ENCODE results near the gene SAMD4A.

The SAMD4A gene

DNA sequence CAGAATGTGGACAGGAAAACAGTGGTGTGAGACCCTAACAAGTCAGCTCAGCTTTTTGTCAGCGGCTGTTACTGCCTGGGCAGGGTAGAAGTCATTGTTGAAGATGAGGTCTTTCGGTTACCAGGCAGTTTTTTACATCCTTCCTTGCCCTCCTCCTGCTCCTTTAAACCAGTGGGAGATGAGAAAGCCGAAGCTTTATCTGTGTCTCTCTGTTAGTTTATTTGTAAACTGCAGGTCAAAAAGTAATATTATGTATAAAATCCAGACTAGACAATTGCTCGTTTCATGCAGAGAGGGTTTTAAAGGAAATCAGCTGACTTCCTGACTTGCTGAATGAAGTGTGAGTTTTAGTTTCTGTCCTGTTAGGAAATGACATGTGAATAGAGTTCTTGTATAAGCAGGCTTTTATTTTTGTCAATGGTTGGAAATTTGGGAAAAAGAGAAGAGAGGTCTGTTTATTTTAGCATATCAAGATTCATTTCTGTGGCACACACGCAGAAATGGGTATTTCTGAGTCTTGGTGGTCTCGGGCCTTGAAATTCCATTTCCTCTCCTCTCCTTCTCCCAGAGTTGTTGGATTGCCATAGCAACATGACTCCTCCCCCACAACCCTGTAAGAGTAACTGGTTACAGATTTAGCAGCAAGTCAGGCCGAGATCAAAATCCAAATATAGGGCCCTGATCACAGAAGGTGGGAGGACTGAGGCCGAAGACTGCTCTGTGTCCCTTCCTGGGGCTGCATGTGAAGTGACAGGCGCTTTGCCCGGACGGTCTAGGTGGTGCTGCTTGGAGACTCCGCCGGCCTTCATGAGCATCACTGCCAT lies 60.8 kb downstream of the SAMD4A start:
- TF ChIP-seq, protein P1, sequence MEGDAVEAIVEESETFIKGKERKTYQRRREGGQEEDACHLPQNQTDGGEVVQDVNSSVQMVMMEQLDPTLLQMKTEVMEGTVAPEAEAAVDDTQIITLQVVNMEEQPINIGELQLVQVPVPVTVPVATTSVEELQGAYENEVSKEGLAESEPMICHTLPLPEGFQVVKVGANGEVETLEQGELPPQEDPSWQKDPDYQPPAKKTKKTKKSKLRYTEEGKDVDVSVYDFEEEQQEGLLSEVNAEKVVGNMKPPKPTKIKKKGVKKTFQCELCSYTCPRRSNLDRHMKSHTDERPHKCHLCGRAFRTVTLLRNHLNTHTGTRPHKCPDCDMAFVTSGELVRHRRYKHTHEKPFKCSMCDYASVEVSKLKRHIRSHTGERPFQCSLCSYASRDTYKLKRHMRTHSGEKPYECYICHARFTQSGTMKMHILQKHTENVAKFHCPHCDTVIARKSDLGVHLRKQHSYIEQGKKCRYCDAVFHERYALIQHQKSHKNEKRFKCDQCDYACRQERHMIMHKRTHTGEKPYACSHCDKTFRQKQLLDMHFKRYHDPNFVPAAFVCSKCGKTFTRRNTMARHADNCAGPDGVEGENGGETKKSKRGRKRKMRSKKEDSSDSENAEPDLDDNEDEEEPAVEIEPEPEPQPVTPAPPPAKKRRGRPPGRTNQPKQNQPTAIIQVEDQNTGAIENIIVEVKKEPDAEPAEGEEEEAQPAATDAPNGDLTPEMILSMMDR (IDR thresholded peaks at IDR 0.05; ENCODE audit: insufficient read depth, low read depth, low read length, missing control alignments) = no peak
- no peak for DNase-seq (ENCODE audit: low read depth)
- H3K4me3 ChIP-seq (ENCODE audit: low read length) = no peak overlapping the region

DNA sequence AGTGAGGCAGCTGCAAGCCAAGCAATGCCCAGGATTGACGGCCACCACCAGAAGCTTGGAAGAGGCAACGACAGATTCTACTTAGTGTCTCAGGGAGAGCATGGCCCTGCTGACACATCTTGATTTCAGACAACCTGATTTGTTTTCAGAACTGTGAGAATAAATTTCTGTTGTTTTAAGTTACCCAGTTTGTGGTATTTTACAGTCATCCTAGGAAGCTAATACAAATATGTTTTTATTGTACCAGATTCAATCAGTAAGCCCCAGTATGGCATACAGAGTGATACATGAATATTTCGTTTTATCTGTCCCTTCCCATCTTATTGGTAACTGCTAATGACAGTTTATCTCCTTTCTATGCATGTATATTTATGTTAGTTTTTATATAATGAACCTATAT lies 62.3 kb downstream of the SAMD4A start:
- H3K4me3 ChIP-seq (ENCODE audit: low read length) = no peak overlapping the region
- TF ChIP-seq, protein P1 (IDR thresholded peaks at IDR 0.05; ENCODE audit: insufficient read depth, low read depth, low read length, missing control alignments) = no peak
- DNase-seq (ENCODE audit: low read depth) = no peak

DNA sequence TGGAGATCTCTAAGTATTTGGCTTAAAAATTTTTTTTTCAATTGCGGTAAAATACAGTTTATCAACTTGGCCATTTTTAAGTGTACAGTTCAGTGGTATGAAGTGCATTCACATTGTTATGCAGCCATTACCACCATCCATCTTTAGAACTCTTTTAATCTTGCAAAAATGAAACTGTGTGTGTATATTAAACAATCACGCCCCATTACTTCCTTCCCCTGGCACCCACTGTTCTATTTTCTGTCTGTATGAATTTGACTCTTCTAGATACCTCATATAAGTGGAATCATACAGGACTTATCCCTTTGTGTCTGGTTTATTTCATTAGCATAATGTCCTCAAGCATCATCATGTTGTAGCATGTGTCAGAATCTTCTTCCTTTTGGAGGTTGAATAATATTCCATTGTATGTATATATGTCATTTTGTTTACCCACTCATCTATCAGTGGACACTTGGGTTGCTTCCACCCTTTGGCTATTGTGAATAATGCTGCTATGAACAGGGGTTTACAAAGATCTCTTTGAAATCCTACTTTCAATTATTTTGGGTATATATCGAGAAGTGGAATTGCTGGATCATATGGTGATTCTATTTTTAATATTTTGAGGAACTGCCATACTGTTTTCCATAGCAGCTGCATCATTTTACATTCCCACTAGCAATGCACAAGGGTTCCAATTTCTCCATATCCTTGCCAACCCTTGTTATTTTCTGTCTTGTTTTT lies 62.9 kb downstream of the SAMD4A start:
- H3K4me3 ChIP-seq (ENCODE audit: low read length) = no peak overlapping the region
- TF ChIP-seq, protein P1 (IDR thresholded peaks at IDR 0.05; ENCODE audit: insufficient read depth, low read depth, low read length, missing control alignments) = no peak
- DNase-seq (ENCODE audit: low read depth) = no peak

DNA sequence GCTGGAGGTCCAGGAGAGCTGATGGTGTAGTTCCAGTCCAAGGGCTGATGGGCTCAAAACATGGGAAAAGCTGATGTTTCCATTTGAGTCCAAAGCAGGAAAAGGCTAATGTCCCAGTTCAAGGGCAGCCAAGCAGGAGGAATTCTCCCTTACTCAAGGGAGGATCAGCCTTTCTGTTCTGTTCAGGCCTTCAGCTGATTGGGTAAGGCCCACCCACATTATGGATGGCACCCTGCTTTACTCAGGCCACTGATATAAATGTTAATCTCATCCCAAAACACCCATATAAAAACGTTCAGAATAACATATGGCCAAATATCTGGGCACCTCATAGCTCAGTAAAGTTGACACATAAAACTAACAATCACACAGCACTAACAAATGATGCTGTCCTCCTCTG lies 64.1 kb downstream of the SAMD4A start:
- TF ChIP-seq, protein P1 (IDR thresholded peaks at IDR 0.05; ENCODE audit: insufficient read depth, low read depth, low read length, missing control alignments) = no peak
- no peak for DNase-seq (ENCODE audit: low read depth)
- H3K4me3 ChIP-seq (ENCODE audit: low read length) = no peak overlapping the region

DNA sequence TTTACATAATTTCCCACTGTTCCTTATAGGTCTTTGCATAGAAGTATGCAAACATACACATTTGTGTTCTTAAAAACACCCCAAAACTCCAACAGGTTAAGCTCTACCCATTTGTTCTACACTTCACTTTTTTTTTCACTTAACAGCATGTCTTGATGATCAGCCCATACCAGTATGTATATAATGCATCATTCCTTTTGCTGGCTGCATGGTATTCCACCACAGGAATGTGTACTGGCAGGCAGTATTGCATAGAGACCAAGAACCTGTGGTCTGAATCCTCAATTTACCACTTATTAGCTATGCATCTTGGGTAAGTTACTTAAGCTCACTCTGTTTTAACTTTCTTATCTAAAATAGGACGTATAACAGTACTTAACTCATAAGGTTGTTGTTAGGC lies 65.5 kb downstream of the SAMD4A start:
- TF ChIP-seq, protein P1 (IDR thresholded peaks at IDR 0.05; ENCODE audit: insufficient read depth, low read depth, low read length, missing control alignments) = no peak
- H3K4me3 ChIP-seq (ENCODE audit: low read length) = no peak overlapping the region
- DNase-seq (ENCODE audit: low read depth) = no peak

GRCh38 chr14:54633076-54633475 lies 66.1 kb downstream of the SAMD4A start:
- TF ChIP-seq, protein P1 (IDR thresholded peaks at IDR 0.05; ENCODE audit: insufficient read depth, low read depth, low read length, missing control alignments) = no peak

More at GRCh38 chr14:54633076-54633475, 66.1 kb downstream of the SAMD4A start:
- DNase-seq (ENCODE audit: low read depth) = no peak
- no peak overlapping the region for H3K4me3 ChIP-seq (ENCODE audit: low read length)
